Measurements from ENCODE around the gene SH3GL3.

GRCh38 chr15:83598031-83598430, 150.9 kb downstream of the SH3GL3 start:
- TF ChIP-seq CTCF (IDR thresholded peaks at IDR 0.05), result no peak
- TF ChIP-seq REST (IDR thresholded peaks at IDR 0.05), result no peak
